ENCODE data around the gene JPT2.

JPT2 gene

DNA sequence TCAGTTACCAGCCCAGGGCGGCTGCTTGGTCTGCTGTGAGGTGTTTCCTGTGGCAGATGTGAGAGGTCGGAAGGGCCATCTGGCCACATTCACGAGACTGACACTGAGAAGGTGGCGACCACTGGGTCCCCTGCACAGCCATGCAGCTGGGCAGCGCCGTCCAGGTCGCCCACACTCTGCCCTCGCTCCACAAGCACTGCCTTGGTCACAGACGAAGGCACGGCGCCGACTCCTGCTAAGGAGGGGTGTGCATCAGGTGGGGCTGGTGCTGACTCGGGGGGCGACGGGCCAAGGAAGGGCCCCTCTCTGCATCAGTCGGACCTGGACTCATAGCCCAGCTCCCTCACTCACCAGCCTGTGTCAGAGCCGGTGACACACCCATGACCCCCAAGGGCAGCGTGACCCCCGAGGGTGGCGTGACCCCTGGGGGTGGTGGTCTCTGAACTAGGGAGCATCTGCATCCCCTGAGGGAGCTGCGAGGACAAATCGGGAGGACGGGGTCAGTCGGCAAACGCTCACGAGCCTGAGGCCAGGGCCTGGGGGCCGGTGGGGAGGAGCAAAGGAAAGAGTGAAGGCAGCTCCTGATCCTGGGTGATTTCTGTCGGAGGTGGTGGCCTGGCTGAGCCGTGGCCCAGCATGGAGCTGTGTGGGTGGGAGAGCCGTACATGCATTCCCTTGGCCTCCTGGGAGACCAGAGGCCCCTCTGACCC is 62.9 kb downstream of the JPT2 start:
- DNase-seq: no peak

DNA sequence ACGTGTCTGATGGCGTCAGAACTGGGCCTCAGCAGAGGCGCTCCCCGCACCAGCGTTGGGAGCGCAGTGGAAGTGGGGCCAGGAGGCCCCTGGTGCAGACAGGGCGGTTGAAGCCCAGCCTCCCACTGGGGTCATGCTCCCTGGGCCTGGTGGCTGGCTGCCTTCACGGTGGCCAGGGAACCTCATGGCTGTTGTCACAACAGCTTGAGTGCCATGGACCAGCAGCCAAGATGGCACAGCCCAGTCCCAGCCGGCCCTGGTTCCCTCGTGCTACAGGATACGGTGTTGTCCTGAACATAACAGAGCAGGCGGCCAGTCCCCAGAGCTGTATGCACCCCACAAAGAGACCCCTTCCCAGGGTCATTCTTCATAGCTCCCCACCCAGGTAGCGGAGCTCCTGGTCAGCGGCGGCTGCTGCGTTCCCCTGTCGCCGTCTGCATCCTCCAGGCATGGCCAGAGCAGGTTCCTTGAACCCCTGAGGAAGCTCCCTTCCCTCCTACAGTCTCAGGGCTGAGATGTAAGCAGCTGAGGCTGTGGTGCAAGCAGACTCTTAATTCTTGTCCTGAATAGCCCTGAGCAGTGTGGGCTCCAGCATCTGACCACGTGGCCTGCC is 63.6 kb downstream of the JPT2 start:
- DNase-seq: no peak

DNA sequence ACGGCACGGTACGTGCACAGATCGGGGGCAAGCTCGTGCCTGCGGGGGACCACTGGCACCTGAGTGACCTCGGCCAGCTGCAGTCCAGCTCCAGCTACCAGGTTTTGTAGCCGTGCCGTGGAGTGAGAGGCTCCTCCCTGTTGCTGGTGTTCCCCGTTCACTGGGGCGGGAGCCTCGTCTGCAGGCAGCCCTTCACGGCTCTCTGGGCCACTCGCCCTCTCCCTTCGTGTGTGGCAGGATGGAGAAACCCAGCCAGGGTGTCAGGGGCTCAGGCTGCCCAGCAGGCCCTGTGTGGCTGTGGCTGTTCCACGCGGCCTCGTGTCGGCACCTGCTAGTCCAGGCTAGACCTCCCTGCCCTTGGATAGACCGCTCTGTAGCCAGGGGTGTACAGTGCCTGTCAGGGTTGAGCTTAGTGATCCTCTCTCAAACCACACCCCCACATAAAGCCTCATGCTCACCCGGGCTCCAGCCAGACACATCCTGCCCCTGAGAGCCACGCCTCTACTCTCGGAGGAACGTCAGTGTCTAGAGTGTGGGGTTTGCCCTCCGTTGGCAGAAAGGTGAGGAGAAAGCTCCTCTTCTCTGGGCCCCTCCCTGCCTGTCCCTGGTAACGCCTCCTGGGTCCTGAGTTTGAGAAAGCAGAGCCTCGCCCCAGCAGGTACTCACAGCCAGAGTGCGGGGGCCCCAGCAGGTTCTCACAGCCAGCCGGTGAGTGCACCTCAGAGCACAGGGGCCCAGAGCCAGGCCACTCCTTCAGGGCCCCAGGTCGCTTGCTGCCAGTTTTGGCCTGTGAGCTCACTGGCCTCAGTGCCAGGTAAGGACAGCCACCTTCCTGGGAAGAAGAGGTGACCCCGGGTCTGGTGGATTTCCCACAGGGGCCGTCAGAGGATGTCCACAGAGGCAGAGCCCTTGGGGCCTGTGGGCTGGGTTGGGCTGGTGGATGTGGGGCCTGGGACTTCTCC is 65.6 kb downstream of the JPT2 start:
- DNase-seq: no peak

DNA sequence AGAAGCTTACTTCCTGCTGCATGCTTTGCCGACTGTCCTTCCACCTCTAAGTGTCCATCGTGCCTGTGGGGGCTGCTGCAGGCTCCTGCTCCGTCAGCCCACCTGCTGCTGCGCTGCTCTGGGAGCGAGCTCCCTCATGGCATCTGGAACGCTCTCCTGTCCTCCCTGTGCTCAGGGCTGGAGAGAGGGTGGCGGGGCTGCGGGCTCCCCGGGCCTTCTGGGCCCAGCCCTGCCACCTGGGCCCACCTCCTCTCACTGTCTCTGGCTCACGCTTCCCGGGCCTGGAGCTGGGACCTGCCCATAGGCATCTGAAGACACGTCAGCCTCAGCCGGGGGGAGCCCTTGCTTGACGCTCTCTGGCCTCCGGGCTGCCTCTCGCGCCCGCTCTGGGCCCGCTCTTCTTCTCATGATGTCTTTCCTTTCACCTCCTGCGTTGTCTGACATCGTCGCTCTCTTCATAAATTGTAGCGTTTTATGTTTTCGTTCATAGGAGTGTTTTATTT is 66.3 kb downstream of the JPT2 start:
- no peak for DNase-seq

GRCh38 chr16:1745181-1745899 is 67.3 kb downstream of the JPT2 start:
- DNase-seq: no peak

- no peak for DNase-seq
Observed at GRCh38 chr16:1745900-1746692, 68.0 kb downstream of the JPT2 start.

DNA sequence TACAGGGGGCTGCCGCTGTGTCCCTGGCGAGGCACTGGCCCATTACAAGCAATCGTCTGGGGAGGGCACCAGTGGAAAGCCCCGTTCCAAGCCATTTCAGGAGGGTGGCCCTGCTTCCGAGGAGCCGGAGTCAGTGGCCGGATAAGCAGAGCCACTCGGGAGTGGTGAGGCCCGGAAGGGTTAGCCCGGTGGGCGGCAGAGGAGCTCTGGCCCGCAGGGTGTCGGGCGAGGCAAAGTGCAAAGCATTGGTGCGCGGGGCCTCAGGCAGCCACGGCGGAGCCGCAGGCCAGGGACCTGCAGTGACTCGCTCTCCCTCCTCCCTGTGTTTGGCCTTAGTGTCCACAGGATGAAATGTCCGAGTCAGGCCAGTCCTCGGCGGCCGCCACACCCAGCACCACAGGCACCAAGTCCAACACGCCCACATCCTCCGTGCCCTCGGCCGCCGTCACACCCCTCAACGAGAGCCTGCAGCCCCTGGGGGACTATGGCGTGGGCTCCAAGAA is 68.7 kb downstream of the JPT2 start:
- DNase-seq: no peak

DNA sequence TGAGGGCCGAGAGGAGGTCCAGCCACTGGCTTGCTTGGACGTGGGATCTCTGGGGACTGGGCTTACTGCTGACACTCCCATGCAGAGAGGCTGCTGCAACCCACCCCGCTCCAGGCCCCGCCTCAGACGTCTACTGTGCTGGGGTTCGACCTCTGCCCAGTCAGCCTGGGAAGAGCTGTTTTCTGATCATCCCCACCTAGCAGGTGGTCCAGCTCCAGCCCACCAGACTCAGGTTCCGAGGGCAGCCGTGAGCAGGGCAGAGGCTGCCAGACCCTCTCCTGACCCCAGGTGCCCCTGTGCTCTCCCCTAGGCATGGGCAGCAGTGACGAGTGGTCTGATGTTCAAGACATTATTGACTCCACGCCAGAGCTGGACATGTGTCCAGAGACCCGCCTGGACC is 69.9 kb downstream of the JPT2 start:
- no peak for DNase-seq

DNA sequence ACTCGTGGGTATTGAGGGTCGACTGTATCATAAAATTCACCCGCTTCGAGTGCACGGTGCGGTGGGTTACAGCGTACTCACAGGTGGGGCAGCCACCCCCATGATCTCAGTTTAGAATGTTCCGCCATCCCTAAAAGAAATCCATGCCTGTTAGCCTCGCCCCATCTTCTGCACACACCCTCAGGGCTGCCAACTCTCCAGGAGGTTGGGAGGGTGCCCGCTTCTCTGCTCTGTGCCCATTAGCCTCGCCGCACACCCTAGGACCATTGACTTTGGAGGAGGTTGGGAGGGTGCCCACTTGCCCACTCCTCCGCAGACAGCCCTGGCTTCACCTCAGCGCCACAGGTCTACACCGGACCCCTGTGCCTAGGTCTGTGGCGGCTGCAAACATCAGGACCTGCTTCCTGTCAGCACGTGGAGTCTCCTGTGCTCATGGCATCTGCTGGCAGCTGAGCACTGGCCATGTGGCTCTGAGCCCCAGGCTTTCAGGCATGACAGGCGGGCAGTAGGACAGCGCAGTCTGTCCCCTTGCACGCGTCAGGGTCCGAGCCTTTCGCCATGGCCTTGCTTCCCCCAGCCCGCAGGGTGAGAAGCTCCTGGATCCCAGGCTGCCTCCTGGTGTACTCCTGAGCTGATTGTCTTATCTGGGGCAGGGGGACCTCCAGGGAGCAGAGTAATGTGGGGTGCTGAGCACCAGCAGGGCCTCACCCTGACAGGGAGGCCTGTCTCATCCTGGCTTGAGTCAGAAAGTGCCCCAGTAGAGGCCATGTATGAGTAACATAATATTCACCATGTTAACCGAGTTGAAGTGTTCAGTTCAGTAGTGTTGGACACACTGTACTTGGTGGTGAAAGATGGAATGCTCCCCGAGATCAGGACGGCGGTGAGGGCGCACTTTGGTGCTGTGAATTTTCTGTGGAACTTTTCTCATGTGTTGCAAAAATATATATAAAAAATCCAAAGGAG is 71.4 kb downstream of the JPT2 start:
- no peak for DNase-seq
